Stimulated activated CD4-positive, alpha-beta T cell treated with anti-CD3 and anti-CD28 coated beads, Interleukin-4, amount 100 ng/mL, for 4 hours (primary cell): ENCODE results near the gene MRPL10.
A peak's percentile ranks its signal among the peaks of the same experiment; 100 is the strongest.

ENCODE experiments used
- DNase-seq, 2 experiments: peaks; one replicate each; pipeline ENCODE4 v3.0.0-alpha.2; 2020

MRPL10 gene

GRCh38 chr17:47812146-47812920 lies 19.0 kb downstream of the MRPL10 start:
- DNase-seq: no peak

- no peak for DNase-seq
Observed at GRCh38 chr17:47811709-47812108, 19.6 kb downstream of the MRPL10 start.

- no peak for DNase-seq
Observed at GRCh38 chr17:47810901-47811635, 20.3 kb downstream of the MRPL10 start.

- DNase-seq: no peak
Observed at GRCh38 chr17:47810200-47810821, 21.0 kb downstream of the MRPL10 start.

GRCh38 chr17:47808830-47809480 lies 22.4 kb downstream of the MRPL10 start:
- no peak for DNase-seq

GRCh38 chr17:47808036-47808829 lies 23.1 kb downstream of the MRPL10 start:
- DNase-seq: no peak

GRCh38 chr17:47807421-47807820 lies 23.9 kb downstream of the MRPL10 start:
- no peak for DNase-seq

GRCh38 chr17:47806913-47807255 lies 24.5 kb downstream of the MRPL10 start:
- DNase-seq: no peak

- no peak for DNase-seq
Observed at GRCh38 chr17:47806026-47806912, 25.1 kb downstream of the MRPL10 start.

GRCh38 chr17:47804461-47804860 lies 26.9 kb downstream of the MRPL10 start:
- no peak for DNase-seq

- no peak for DNase-seq
Observed at GRCh38 chr17:47803751-47804150, 27.6 kb downstream of the MRPL10 start.

GRCh38 chr17:47803201-47803600 lies 28.1 kb downstream of the MRPL10 start:
- no peak for DNase-seq

- DNase-seq: peak; percentile 52 to 60
Observed at GRCh38 chr17:47802341-47803022, 28.9 kb downstream of the MRPL10 start.

GRCh38 chr17:47801906-47802305 lies 29.4 kb downstream of the MRPL10 start:
- no peak for DNase-seq

- no peak for DNase-seq
Observed at GRCh38 chr17:47801176-47801765, 30.1 kb downstream of the MRPL10 start.

GRCh38 chr17:47800686-47801085 lies 30.7 kb downstream of the MRPL10 start:
- no peak for DNase-seq

GRCh38 chr17:47797797-47798196 lies 33.5 kb downstream of the MRPL10 start:
- no peak for DNase-seq

- no peak for DNase-seq
Observed at GRCh38 chr17:47792979-47793378, 38.4 kb downstream of the MRPL10 start.

- no peak for DNase-seq
Observed at GRCh38 chr17:47792457-47792856, 38.9 kb downstream of the MRPL10 start.

- DNase-seq: no peak
Observed at GRCh38 chr17:47791025-47791424, 40.3 kb downstream of the MRPL10 start.
